K562 (cell line): ENCODE data around the gene FAM83E. TPM values are rescaled to one million over a fixed set of nuclear protein-coding genes. Genes with fewer than 3 reads are reported as not detected.

ENCODE experiments used
- BCOR ChIP-seq: fragments of 450-650 bp; IDR thresholded peaks from 2 replicates; pipeline ENCODE4 v1.6.1; 2016
- CBFA2T3 ChIP-seq: fragments of 450-650 bp; IDR thresholded peaks from 2 replicates; pipeline ENCODE4 v1.6.1; 2017
- CBX1 ChIP-seq: sonication (generic); IDR thresholded peaks from 2 replicates; pipeline ENCODE4 v1.6.1; 2016; ENCODE audit warnings: antibody characterized with exemption, low read depth, mild to moderate bottlenecking
- CCNT2 ChIP-seq: IDR thresholded peaks from 2 replicates; pipeline ENCODE4 v1.6.1; 2011; ENCODE audit warnings: borderline replicate concordance, low read depth, mild to moderate bottlenecking, moderate library complexity, mixed read lengths, low read length; ENCODE audit not compliant: insufficient read length; ENCODE audit errors: extremely low read depth
- CEBPG ChIP-seq, 3 experiments: fragments of 200-800 bp in 1 of 3; sonication (Bioruptor generic) in 1 of 3; sonication (generic) in 1 of 3; formaldehyde crosslinking in 1 of 3; IDR thresholded peaks in 2 of 3; conservative IDR thresholded peaks in 1 of 3; 2 replicates each; pipeline versions ENCODE4 v1.6.1 to v1.8.0; 2016 to 2022; ENCODE audit warnings: missing compliant biosample characterization in 2 of 3, missing genetic modification characterization in 2 of 3, mild to moderate bottlenecking in 1 of 3, missing genetic modification reagents in 1 of 3
- CHD4 ChIP-seq: fragments of 200-600 bp; sonication (generic); IDR thresholded peaks from 3 replicates; pipeline ENCODE4 v1.6.1; 2012; ENCODE audit warnings: low read depth, mild to moderate bottlenecking, mixed read lengths, low read length, inconsistent platforms; ENCODE audit not compliant: insufficient read depth, insufficient replicate concordance, poor library complexity, severe bottlenecking
- EP400 ChIP-seq: fragments of 450-650 bp; IDR thresholded peaks from 2 replicates; pipeline ENCODE4 v1.6.1; 2017; ENCODE audit warnings: antibody characterized with exemption, mild to moderate bottlenecking, moderate library complexity
- HEY1 ChIP-seq: fragments of 250-450 bp; sonication (Bioruptor Pico); IDR thresholded peaks from 2 replicates; pipeline ENCODE4 v1.5.0; 2020; ENCODE audit warnings: mild to moderate bottlenecking, moderate library complexity, borderline replicate concordance
- HMGN3 ChIP-seq: IDR thresholded peaks from 2 replicates; pipeline ENCODE4 v1.6.1; 2011; ENCODE audit warnings: borderline replicate concordance, low read depth, mild to moderate bottlenecking, mixed read lengths, low read length; ENCODE audit not compliant: insufficient read length; ENCODE audit errors: extremely low read depth
- KDM4B ChIP-seq, 2 experiments: fragments of 450-650 bp in 1 of 2; sonication (generic) in 1 of 2; IDR thresholded peaks; 2 replicates each; pipeline ENCODE4 v1.6.1; 2016 to 2017; ENCODE audit warnings: borderline replicate concordance in 2 of 2, antibody characterized with exemption in 1 of 2, low read depth in 1 of 2, mild to moderate bottlenecking in 1 of 2
- MAX ChIP-seq: sonication (generic); formaldehyde crosslinking; IDR thresholded peaks from 2 replicates; pipeline ENCODE4 v1.9.0; 2022; ENCODE audit warnings: mild to moderate bottlenecking, missing genetic modification reagents
- MBD1 ChIP-seq: fragments of 250-450 bp; sonication (Bioruptor Pico); IDR thresholded peaks from 2 replicates; pipeline ENCODE4 v1.8.0; 2022; ENCODE audit warnings: inconsistent platforms
- NONO ChIP-seq, 2 experiments: fragments of 200-400 bp in 1 of 2; fragments of 450-650 bp in 1 of 2; formaldehyde crosslinking in 1 of 2; IDR thresholded peaks; 2 replicates each; pipeline ENCODE4 v1.6.1; 2017; ENCODE audit warnings: low read depth in 2 of 2, mild to moderate bottlenecking in 2 of 2, moderate library complexity in 2 of 2, low read length in 1 of 2
- POLR2B ChIP-seq: fragments of 450-650 bp; IDR thresholded peaks from 2 replicates; pipeline ENCODE4 v1.6.1; 2018; ENCODE audit warnings: low read depth; ENCODE audit not compliant: partially characterized antibody
- SMAD2 ChIP-seq: fragments of 150-350 bp; IDR thresholded peaks from 2 replicates; pipeline ENCODE4 v1.6.1; 2014; ENCODE audit warnings: low read depth, mild to moderate bottlenecking, low read length
- SNRNP70 ChIP-seq: fragments of 200-400 bp; formaldehyde crosslinking; optimal IDR thresholded peaks from 2 replicates; pipeline ENCODE3; 2017; ENCODE audit warnings: low read depth, low read length
- TCFL5 ChIP-seq: fragments of 250-450 bp; sonication (Bioruptor Pico); conservative IDR thresholded peaks from 2 replicates; pipeline ENCODE4 v1.6.1; 2021; ENCODE audit warnings: mild to moderate bottlenecking, moderate library complexity, matching md5 sums
- ZBTB26 ChIP-seq: fragments of 450-650 bp; formaldehyde crosslinking; IDR thresholded peaks from 2 replicates; pipeline ENCODE4 v1.4.0; 2022; ENCODE audit warnings: missing genetic modification characterization
- ZBTB34 ChIP-seq: fragments of 250-450 bp; sonication (Bioruptor Pico); IDR thresholded peaks from 2 replicates; pipeline ENCODE4 v1.8.0; 2021; ENCODE audit warnings: mild to moderate bottlenecking, moderate library complexity
- ZNF408 ChIP-seq: fragments of 250-450 bp; sonication (Bioruptor Pico); IDR thresholded peaks from 2 replicates; pipeline ENCODE4 v1.4.0; 2020; ENCODE audit warnings: low read depth, mild to moderate bottlenecking, moderate library complexity
- ZNF551 ChIP-seq: fragments of 250-450 bp; sonication (Bioruptor Pico); IDR thresholded peaks from 2 replicates; pipeline ENCODE4 v1.5.0; 2021; ENCODE audit warnings: mild to moderate bottlenecking, moderate library complexity
- ZZZ3 ChIP-seq: fragments of 450-650 bp; IDR thresholded peaks from 2 replicates; pipeline ENCODE4 v1.6.1; 2016; ENCODE audit warnings: antibody characterized with exemption, mild to moderate bottlenecking, moderate library complexity
- polyA plus RNA-seq, 8 experiments: library from polyadenylated mRNA; depleted of rRNA in 4 of 8; stranded (reverse) in 5 of 8; unstranded in 3 of 8; fragments of >200 nt; fragmentation: Nextera tagmentation in 2 of 8; fragmentation: Illumina TruSeq in 1 of 8; extraction: Ambion mirVana in 2 of 8; extraction: Trizol in 1 of 8; gene quantifications; 2 replicates each; pipeline versions ENCODE4 v1.2.1 to v1.2.3, GENCODE V29; 2011 to 2014; ENCODE audit warnings: inconsistent platforms in 1 of 8, missing spikeins in 1 of 8
- total RNA-seq, 7 experiments: library from RNA; depleted of rRNA in 6 of 7; stranded (reverse); fragments of >200 nt in 6 of 7; fragmentation: Illumina TruSeq in 2 of 7; extraction: Trizol in 2 of 7; gene quantifications; 2 replicates each; pipeline versions ENCODE4 v1.2.1 to v1.2.3, GENCODE V29; 2011 to 2021; ENCODE audit warnings: low replicate concordance in 1 of 7

Gene FAM83E
- total and polyA plus RNA-seq, 9 of the 15 experiments (the other 6 are each of a cell fraction or from before 2014, with no cell fraction given) = 0.15 to 0.87 (median 0.29) TPM; not detected in 4

GRCh38 chr19:48588670-48589401 is 26.0 kb downstream of the FAM83E start (continued):
- TF ChIP-seq ZBTB34 (CRISPR knock-in tag) (peak; percentile 42; the same call in 1 of the 2 replicates), KDM4B (IDR thresholded peaks at IDR 0.05; ENCODE audit: borderline replicate concordance in 2 of 2, low read depth in 1 of 2) (0 out of 4 replicates have a peak, but pooled peaks of 1 of the 2 experiments have one; percentile 46), BCOR (peak; percentile 100), ZNF551 (CRISPR knock-in tag) (no peak), EP400 (peak; percentile 88), MBD1 (CRISPR knock-in tag) (no peak), CEBPG (CRISPR knock-in tag; IDR thresholded peaks at IDR 0.05) (no peak), CEBPG (tag; conservative IDR thresholded peaks at IDR 0.05 in 1 of 2, IDR thresholded peaks at IDR 0.05 in 1 of 2) (peak; percentile 23 to 60; a peak in 1 of 4 replicates), MAX (peak; percentile 82), SNRNP70 (no peak), POLR2B (peak; percentile 18), TCFL5 (CRISPR knock-in tag) (no peak), HEY1 (no peak), CCNT2 (peak; percentile 13), ZBTB26 (CRISPR knock-in tag) (0 out of 2 replicates have a peak, but pooled peaks have one; percentile 14), ZZZ3 (0 out of 2 replicates have a peak, but pooled peaks have one; percentile 66), CHD4 (peak; percentile 99), CBFA2T3 (peak; percentile 13; the same call in 1 of the 2 replicates), HMGN3 (peak; percentile 92), ZNF408 (CRISPR knock-in tag) (no peak), NONO (IDR thresholded peaks at IDR 0.05; ENCODE audit: low read depth in 2 of 2, low read length in 1 of 2) (peak in 1 of 2 experiments; percentile 59; a peak in 1 of 4 replicates), SMAD2 (no peak), CBX1 (peak; percentile 97)
